Coronary artery (tissue), 2 donors: ENCODE data around the gene IFT80.
"Not testable (repeated sequence)": the region's sequence is repeated elsewhere in the genome, so short reads cannot be mapped to it uniquely, and the experiment has no call there.

Experiments used
- DNase-seq: peaks from one replicate; pipeline ENCODE4 v3.0.0-alpha.2; 2017; ENCODE audit warnings: low spot score
- H3K27ac ChIP-seq, 2 donors: fragments of 200-600 bp; sonication (generic); one replicate each; pipeline ENCODE4 v1.5.1; 2016 to 2019
- H3K4me3 ChIP-seq: fragments of 200-600 bp; sonication (generic); 2 replicates; pipeline ENCODE4 v1.5.1; 2016; ENCODE audit warnings: mild to moderate bottlenecking, moderate library complexity
- CTCF ChIP-seq: fragments of 200-600 bp; sonication (generic); IDR thresholded peaks from one replicate; pipeline ENCODE4 v1.5.1; 2019; ENCODE audit warnings: antibody characterized with exemption

IFT80 gene

GRCh38 chr3:160331127-160331937, 67.7 kb downstream of the IFT80 start:
- no peak overlapping the region for H3K27ac ChIP-seq
- no peak overlapping the region for H3K4me3 ChIP-seq
- no peak for DNase-seq
- no peak for TF ChIP-seq CTCF

- H3K4me3 ChIP-seq = no peak overlapping the region
- no peak for DNase-seq
- no peak for TF ChIP-seq CTCF
- no peak overlapping the region for H3K27ac ChIP-seq
These were observed 68.3 kb downstream of the IFT80 start for GRCh38 chr3:160330690-160331089.

DNA sequence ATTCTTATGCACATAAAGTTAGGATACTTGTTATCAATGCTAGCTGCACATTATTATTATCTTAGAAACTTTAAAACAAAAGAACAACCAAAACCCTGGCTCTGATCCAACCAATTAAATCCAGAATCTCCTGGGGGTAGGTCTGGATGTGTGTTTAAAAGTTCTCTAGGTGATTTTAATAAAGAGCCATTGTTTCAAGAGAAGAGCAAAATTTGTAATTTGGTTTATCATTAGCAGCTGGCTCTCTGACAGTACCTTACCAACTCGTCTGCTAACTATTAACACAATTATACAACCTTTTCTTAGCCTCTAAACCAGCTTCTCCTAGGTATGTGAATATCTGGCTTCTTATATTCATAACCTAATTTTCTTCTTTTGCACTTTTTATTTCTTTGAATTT, 68.9 kb downstream of the IFT80 start:
- TF ChIP-seq CTCF = no peak

GRCh38 chr3:160326286-160326685, 72.7 kb downstream of the IFT80 start:
- DNase-seq, H3K4me3 ChIP-seq, H3K27ac ChIP-seq: not testable (repeated sequence)

More for the DNA sequence above, 68.9 kb downstream of the IFT80 start:
- Histone ChIP-seq H3K27ac (no peak overlapping the region), H3K4me3 (no peak overlapping the region)
- no peak for DNase-seq

- not testable (repeated sequence) for H3K4me3 ChIP-seq, DNase-seq, H3K27ac ChIP-seq
These were observed 77.2 kb downstream of the IFT80 start for GRCh38 chr3:160321821-160322220.

DNA sequence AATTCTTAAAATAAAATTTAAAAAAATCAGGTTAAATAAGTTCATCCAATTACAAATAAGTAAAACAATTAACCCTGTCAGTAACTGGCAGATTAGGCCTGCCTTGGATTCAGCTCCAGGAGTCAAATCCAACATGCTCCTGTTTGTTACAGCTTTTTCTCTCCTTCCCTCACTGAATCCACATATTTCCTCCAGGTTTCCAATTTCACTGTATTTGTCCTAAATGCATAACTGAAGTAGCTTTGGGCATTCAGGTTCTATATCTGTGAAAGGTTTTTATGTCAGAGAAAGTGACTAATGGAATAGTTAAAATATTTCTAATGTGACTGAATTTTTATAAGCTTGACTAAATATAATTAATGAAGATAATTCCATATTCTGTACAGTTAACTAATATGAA, 79.7 kb downstream of the IFT80 start:
- Histone ChIP-seq H3K4me3 (no peak overlapping the region), H3K27ac (no peak overlapping the region)
- no peak for DNase-seq
- no peak for TF ChIP-seq CTCF

GRCh38 chr3:160314995-160315394, 84.0 kb downstream of the IFT80 start:
- Histone ChIP-seq H3K27ac (no peak overlapping the region), H3K4me3 (no peak overlapping the region)
- no peak for DNase-seq
- TF ChIP-seq CTCF = no peak

GRCh38 chr3:160312014-160312624, 86.9 kb downstream of the IFT80 start:
- no peak overlapping the region for H3K27ac ChIP-seq
- no peak overlapping the region for H3K4me3 ChIP-seq
- TF ChIP-seq CTCF = no peak
- DNase-seq = no peak
